Trophoblast cell (in vitro differentiated cells and primary cell): ENCODE results near the gene PCDHB8.
A peak's percentile ranks its signal among the peaks of the same experiment; 100 is the strongest.
"Not testable (repeated sequence)": the region's sequence is repeated elsewhere in the genome, so short reads cannot be mapped to it uniquely, and the experiment has no call there.

Experiments
- DNase-seq, 2 donors: peaks; one replicate each; pipeline ENCODE4 v3.0.0-alpha.2; 2016
- H2AFZ ChIP-seq: 2 replicates; pipeline ENCODE4 v1.6.1; 2013; ENCODE audit warnings: low read length, moderate library complexity, mild to moderate bottlenecking; ENCODE audit not compliant: insufficient read depth, poor library complexity
- H2AK5ac ChIP-seq: 2 replicates; pipeline ENCODE4 v1.6.1; 2013; ENCODE audit warnings: mild to moderate bottlenecking, low read length
- H2BK120ac ChIP-seq: 2 replicates; pipeline ENCODE4 v1.6.1; 2013; ENCODE audit warnings: low read length, mild to moderate bottlenecking, moderate library complexity; ENCODE audit not compliant: insufficient read depth, poor library complexity
- H2BK12ac ChIP-seq: 2 replicates; pipeline ENCODE4 v1.6.1; 2013; ENCODE audit warnings: mild to moderate bottlenecking, low read length, moderate library complexity
- H2BK5ac ChIP-seq: 2 replicates; pipeline ENCODE4 v1.6.1; 2013; ENCODE audit warnings: low read length, low read depth, moderate library complexity, mild to moderate bottlenecking; ENCODE audit not compliant: poor library complexity
- H3K14ac ChIP-seq: 2 replicates; pipeline ENCODE4 v1.6.1; 2013; ENCODE audit warnings: mild to moderate bottlenecking, low read length
- H3K18ac ChIP-seq: 2 replicates; pipeline ENCODE4 v1.6.1; 2013; ENCODE audit warnings: mild to moderate bottlenecking, low read length
- H3K23ac ChIP-seq: 2 replicates; pipeline ENCODE4 v1.6.1; 2013; ENCODE audit warnings: low read length
- H3K27ac ChIP-seq: 2 replicates; pipeline ENCODE4 v1.5.1; 2013; ENCODE audit warnings: low read depth, mild to moderate bottlenecking, inconsistent platforms, low read length, moderate library complexity
- H3K27me3 ChIP-seq: 2 replicates; pipeline ENCODE4 v1.6.1; 2013; ENCODE audit warnings: inconsistent platforms, mild to moderate bottlenecking, low read length, moderate library complexity; ENCODE audit not compliant: insufficient read depth
- H3K36me3 ChIP-seq, 2 experiments: 1 replicate in 1 of 2; 2 replicates in 1 of 2; pipeline ENCODE4 v1.6.1; 2013; ENCODE audit warnings: low read length in 2 of 2, mild to moderate bottlenecking in 2 of 2, moderate library complexity in 1 of 2; ENCODE audit not compliant: insufficient read depth in 2 of 2, control insufficient read depth in 1 of 2
- H3K4ac ChIP-seq: 2 replicates; pipeline ENCODE4 v1.6.1; 2013; ENCODE audit warnings: low read depth, mild to moderate bottlenecking, low read length, moderate library complexity
- H3K4me1 ChIP-seq, 2 experiments: 1 replicate in 1 of 2; 2 replicates in 1 of 2; pipeline ENCODE4 v1.6.1; 2013; ENCODE audit warnings: low read length in 2 of 2, mild to moderate bottlenecking in 2 of 2, moderate library complexity in 1 of 2; ENCODE audit not compliant: insufficient read depth in 2 of 2, control insufficient read depth in 1 of 2
- H3K4me2 ChIP-seq: 2 replicates; pipeline ENCODE4 v1.6.1; 2013; ENCODE audit warnings: inconsistent platforms, mild to moderate bottlenecking, low read length, moderate library complexity
- H3K4me3 ChIP-seq: 2 replicates; pipeline ENCODE4 v1.5.1; 2013; ENCODE audit warnings: mild to moderate bottlenecking, low read depth, low read length, inconsistent platforms
- H3K79me1 ChIP-seq: one replicate; pipeline ENCODE4 v1.6.1; 2013; ENCODE audit warnings: low read length
- H3K79me2 ChIP-seq: 2 replicates; pipeline ENCODE4 v1.6.1; 2013; ENCODE audit warnings: low read length, mild to moderate bottlenecking; ENCODE audit not compliant: control insufficient read depth, insufficient read depth, poor library complexity
- H3K9ac ChIP-seq: 2 replicates; pipeline ENCODE4 v1.6.1; 2013; ENCODE audit warnings: mild to moderate bottlenecking, low read length
- H3K9me3 ChIP-seq: 2 replicates; pipeline ENCODE4 v1.6.1; 2013; ENCODE audit warnings: low read depth, mild to moderate bottlenecking, control low read depth, inconsistent platforms, low read length; ENCODE audit not compliant: insufficient read depth
- H4K12ac ChIP-seq: 2 replicates; pipeline ENCODE4 v1.6.1; 2013; ENCODE audit warnings: low read depth, mild to moderate bottlenecking, low read length, moderate library complexity
- H4K8ac ChIP-seq: 2 replicates; pipeline ENCODE4 v1.6.1; 2013; ENCODE audit warnings: low read depth, mild to moderate bottlenecking, low read length, moderate library complexity
- H4K91ac ChIP-seq: one replicate; pipeline ENCODE4 v1.6.1; 2013; ENCODE audit warnings: low read depth, mild to moderate bottlenecking, low read length, moderate library complexity
- WGBS: extraction: QIAGEN DNeasy Blood & Tissue Kit; methylation state at CpG from one replicate; pipeline ENCODE4 v1.1.7; 2013; ENCODE audit warnings: missing lambda C conversion rate; ENCODE audit not compliant: insufficient read length, insufficient coverage; ENCODE audit errors: extremely low coverage; 5-methylcytosine and 5-hydroxymethylcytosine counted together

The PCDHB8 gene

DNA sequence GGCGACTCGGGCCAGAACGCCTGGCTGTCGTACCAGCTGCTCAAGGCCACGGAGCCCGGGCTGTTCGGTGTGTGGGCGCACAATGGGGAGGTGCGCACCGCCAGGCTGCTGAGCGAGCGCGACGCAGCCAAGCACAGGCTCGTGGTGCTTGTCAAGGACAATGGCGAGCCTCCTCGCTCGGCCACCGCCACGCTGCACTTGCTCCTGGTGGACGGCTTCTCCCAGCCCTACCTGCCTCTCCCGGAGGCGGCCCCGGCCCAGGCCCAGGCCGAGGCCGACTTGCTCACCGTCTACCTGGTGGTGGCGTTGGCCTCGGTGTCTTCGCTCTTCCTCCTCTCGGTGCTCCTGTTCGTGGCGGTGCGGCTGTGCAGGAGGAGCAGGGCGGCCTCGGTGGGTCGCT lies 16.7 kb downstream of the PCDHB8 start:
- H3K79me1 ChIP-seq, H3K27ac ChIP-seq, H3K4ac ChIP-seq, DNase-seq, H3K14ac ChIP-seq, H4K12ac ChIP-seq, H3K23ac ChIP-seq, H3K18ac ChIP-seq, H4K91ac ChIP-seq, H3K9ac ChIP-seq, H3K36me3 ChIP-seq, H3K4me1 ChIP-seq, H2AFZ ChIP-seq, H2BK120ac ChIP-seq, H4K8ac ChIP-seq, H2BK12ac ChIP-seq, H3K4me3 ChIP-seq, H3K27me3 ChIP-seq, H3K79me2 ChIP-seq, H3K4me2 ChIP-seq, H2AK5ac ChIP-seq, H3K9me3 ChIP-seq, H2BK5ac ChIP-seq: not testable (repeated sequence)
- no CpG with 5 or more reads among the region's 37 CpGs for WGBS

DNA sequence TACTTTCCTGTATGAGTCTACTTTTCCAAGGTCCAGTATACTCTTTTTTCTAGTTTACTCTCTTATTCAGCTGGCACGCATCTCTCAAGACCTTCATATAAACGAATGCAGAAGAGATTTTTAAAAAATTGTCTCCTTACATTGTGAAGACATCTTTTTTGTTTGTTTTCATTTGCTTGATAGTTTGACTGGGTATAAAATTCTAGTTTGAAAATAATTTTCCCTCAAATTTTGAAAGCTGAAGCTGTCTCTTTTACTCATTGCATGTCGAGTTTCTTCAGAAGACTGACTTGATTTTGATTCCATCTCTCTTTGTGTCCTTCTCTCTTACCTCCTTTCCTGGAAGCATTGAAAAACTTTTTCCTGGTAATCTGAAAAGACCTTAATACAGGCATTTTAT lies 18.8 kb downstream of the PCDHB8 start:
- Histone ChIP-seq H4K91ac (no peak overlapping the region), H3K4me1 (no peaks in the 10 kb centered on the region), H3K18ac (no peak overlapping the region), H3K27me3 (no peaks in the 10 kb centered on the region), H3K14ac (no peak overlapping the region), H2BK120ac (no peak overlapping the region), H3K79me2 (no peaks in the 10 kb centered on the region), H2BK12ac (no peak overlapping the region), H3K9ac (no peak overlapping the region), H4K12ac (no peak overlapping the region), H2AK5ac (no peak overlapping the region), H3K79me1 (no peaks in the 10 kb centered on the region), H3K36me3 (no peaks in the 10 kb centered on the region), H4K8ac (no peak overlapping the region), H3K4me3 (no peak overlapping the region), H3K9me3 (no peaks in the 10 kb centered on the region), H3K4ac (no peak overlapping the region), H3K4me2 (no peak overlapping the region), H2AFZ (no peak overlapping the region), H3K27ac (no peak overlapping the region), H3K23ac (no peak overlapping the region), H2BK5ac (no peak overlapping the region)
- WGBS = no CpG with 5 or more reads among the region's 3 CpGs
- DNase-seq = no peak

DNA sequence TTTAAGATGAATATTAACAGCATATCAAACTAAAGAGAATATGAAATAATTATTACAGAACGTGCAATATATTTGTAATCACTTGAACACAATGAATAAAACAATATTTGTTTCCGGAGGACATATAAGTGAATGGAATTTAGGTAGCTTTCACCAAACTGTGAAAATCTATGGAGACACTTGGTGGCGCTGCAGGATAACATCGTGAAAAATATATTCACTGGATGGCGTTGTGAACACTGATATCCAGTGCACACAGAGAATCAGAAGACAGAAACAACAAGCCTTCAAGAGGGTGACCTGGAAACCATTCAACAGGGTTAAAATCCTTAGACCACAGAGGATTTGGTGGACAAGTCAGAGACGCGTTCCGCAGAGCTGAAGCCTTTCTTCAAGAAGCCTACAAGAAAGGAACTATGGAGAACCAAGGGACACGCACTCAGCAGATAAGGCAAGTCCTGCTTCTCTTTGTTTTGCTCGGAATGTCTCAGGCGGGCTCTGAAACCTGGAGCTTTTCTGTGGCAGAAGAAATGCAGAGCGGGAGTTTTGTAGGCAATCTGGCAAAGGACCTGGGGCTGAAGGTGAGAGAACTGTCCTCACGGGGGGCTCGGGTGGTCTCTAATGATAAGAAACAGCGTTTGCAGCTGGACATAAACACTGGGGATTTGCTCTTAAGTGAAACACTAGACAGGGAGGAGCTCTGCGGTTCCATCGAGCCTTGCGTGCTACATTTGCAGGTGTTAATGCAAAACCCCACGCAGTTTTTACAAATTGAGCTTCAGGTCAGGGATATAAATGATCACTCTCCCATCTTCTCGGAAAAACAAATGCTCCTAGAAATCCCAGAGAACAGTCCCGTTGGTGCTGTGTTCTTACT lies 22.0 kb downstream of the PCDHB8 start, which contains the start of gene PCDHB11:
Gene PCDHB11 (plus strand): TSS at position 269 of the 877 bp plus-strand sequence. CDS start 148 bp downstream, at position 417.
- Histone ChIP-seq H3K9me3 (peaks cover 2% of the 10 kb centered on the region), H4K8ac (no peak within 1 kb of the TSS), H3K9ac (no peak within 1 kb of the TSS), H2BK120ac (no peak within 1 kb of the TSS), H3K79me2 (no peaks in the 10 kb centered on the region), H3K4me2 (peak within 1 kb of the TSS; percentile 7), H3K23ac (no peak within 1 kb of the TSS), H4K91ac (no peak within 1 kb of the TSS), H3K36me3 (no peaks in the 10 kb centered on the region), H3K27me3 (no peaks in the 10 kb centered on the region), H3K4me1 (no peaks in the 10 kb centered on the region), H3K18ac (no peak within 1 kb of the TSS), H2AK5ac (no peak within 1 kb of the TSS), H2BK12ac (no peak within 1 kb of the TSS), H3K79me1 (no peaks in the 10 kb centered on the region), H2BK5ac (no peak within 1 kb of the TSS), H3K4me3 (peak within 1 kb of the TSS; percentile 13), H3K4ac (no peak within 1 kb of the TSS), H2AFZ (no peak within 1 kb of the TSS), H3K14ac (no peak within 1 kb of the TSS), H4K12ac (no peak within 1 kb of the TSS), H3K27ac (no peak within 1 kb of the TSS)
- DNase-seq = no peak
- no CpG with 5 or more reads among the region's 21 CpGs for WGBS

DNA sequence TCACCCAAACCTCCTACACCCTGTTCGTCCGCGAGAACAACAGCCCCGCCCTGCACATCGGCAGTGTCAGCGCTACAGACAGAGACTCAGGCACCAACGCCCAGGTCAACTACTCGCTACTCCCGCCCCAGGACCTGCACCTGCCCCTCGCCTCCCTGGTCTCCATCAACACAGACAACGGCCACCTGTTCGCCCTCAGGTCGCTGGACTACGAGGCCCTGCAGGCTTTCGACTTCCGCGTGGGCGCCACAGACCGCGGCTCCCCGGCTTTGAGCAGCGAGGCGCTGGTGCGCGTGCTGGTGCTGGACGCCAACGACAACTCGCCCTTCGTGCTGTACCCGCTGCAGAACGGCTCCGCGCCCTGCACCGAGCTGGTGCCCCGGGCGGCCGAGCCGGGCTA lies 23.5 kb downstream of the PCDHB8 start:
- not testable (repeated sequence) for H4K8ac ChIP-seq, H3K4me1 ChIP-seq, H3K4ac ChIP-seq, H2BK12ac ChIP-seq, H2BK120ac ChIP-seq, DNase-seq, H2AK5ac ChIP-seq, H4K91ac ChIP-seq, H3K27ac ChIP-seq, H3K23ac ChIP-seq, H3K79me2 ChIP-seq, H3K79me1 ChIP-seq, H3K4me2 ChIP-seq, H4K12ac ChIP-seq, H2AFZ ChIP-seq, H3K14ac ChIP-seq, H3K18ac ChIP-seq, H3K4me3 ChIP-seq, H2BK5ac ChIP-seq, H3K27me3 ChIP-seq, H3K9me3 ChIP-seq, H3K9ac ChIP-seq, H3K36me3 ChIP-seq
- no CpG with 5 or more reads among the region's 38 CpGs for WGBS
